A673 (cell line): Measurements from ENCODE around the gene RASL12. TPM values are rescaled to one million over a fixed set of nuclear protein-coding genes. Genes with fewer than 3 reads are reported as not detected.

ENCODE experiments used
- BruUV-seq: library from RNA; stranded (reverse); fragments of 400-500 nt; replicated peaks from 2 replicates; lab custom pipeline; 2021; lab: Mats Ljungman, UMichigan
- CTCF ChIA-PET: fragments of 300-600 bp; sonication (Branson Sonifier 250); formaldehyde crosslinking; loops from one replicate; lab custom pipeline; 2022; ENCODE audit warnings: antibody characterized with exemption; lab: Charles Lee
- POLR2A ChIA-PET: fragments of 300-600 bp; sonication (Branson Sonifier 250); formaldehyde crosslinking; loops from one replicate; lab custom pipeline; 2022; ENCODE audit warnings: antibody characterized with exemption; ENCODE audit not compliant: low non-redundant PET; lab: Charles Lee
- DNase-seq: peaks from one replicate; pipeline ENCODE4 v3.0.0-alpha.2; 2015; ENCODE audit warnings: low spot score
- H3K27ac ChIP-seq: fragments of 200-600 bp; sonication (generic); 2 replicates; pipeline ENCODE4 v1.5.1; 2016; ENCODE audit warnings: mixed run types, low read depth, mild to moderate bottlenecking, mixed read lengths, antibody characterized with exemption, low read length; ENCODE audit not compliant: poor library complexity, severe bottlenecking
- H3K27me3 ChIP-seq: fragments of 200-600 bp; sonication (generic); replicated peaks from 2 replicates; pipeline ENCODE4 v1.6.1; 2017; ENCODE audit warnings: mixed run types, low read depth, mild to moderate bottlenecking, mixed read lengths, antibody characterized with exemption, low read length; ENCODE audit not compliant: insufficient read depth, poor library complexity
- H3K36me3 ChIP-seq: fragments of 200-600 bp; sonication (generic); 2 replicates; pipeline ENCODE4 v1.6.1; 2016; ENCODE audit warnings: mixed run types, mild to moderate bottlenecking, mixed read lengths, antibody characterized with exemption, low read length; ENCODE audit not compliant: insufficient read depth, poor library complexity, severe bottlenecking
- H3K4me1 ChIP-seq: fragments of 200-600 bp; sonication (generic); 2 replicates; pipeline ENCODE4 v1.6.1; 2017; ENCODE audit warnings: mixed run types, mild to moderate bottlenecking, mixed read lengths, antibody characterized with exemption, low read length; ENCODE audit not compliant: insufficient read depth, poor library complexity, severe bottlenecking
- H3K4me3 ChIP-seq: fragments of 200-600 bp; sonication (generic); 2 replicates; pipeline ENCODE4 v1.5.1; 2016; ENCODE audit warnings: low read depth, mixed run types, mild to moderate bottlenecking, mixed read lengths, low read length; ENCODE audit not compliant: poor library complexity, severe bottlenecking
- H3K9me3 ChIP-seq: fragments of 200-600 bp; sonication (generic); 2 replicates; pipeline ENCODE4 v1.6.1; 2016; ENCODE audit warnings: mixed run types, low read depth, mild to moderate bottlenecking, mixed read lengths, antibody characterized with exemption, low read length; ENCODE audit not compliant: poor library complexity, severe bottlenecking
- CTCF ChIP-seq: fragments of 300-800, 200-600 bp; sonication (generic); conservative IDR thresholded peaks from 2 replicates; pipeline ENCODE4 v1.5.1; 2017; ENCODE audit warnings: low read depth, mild to moderate bottlenecking, antibody characterized with exemption, low read length, moderate library complexity, mixed read lengths
- EZH2 ChIP-seq: fragments of 200-600 bp; sonication (generic); IDR thresholded peaks from 2 replicates; pipeline ENCODE4 v1.6.1; 2017; ENCODE audit warnings: borderline replicate concordance, low read depth, mild to moderate bottlenecking, mixed read lengths, antibody characterized with exemption, low read length; ENCODE audit not compliant: poor library complexity, severe bottlenecking
- intact Hi-C: fragments of 100-400 bp; cut with micrococcal nuclease; formaldehyde crosslinking; loops from one replicate; pipeline ENCODE4 v1.10.0; 2022; ENCODE audit not compliant: unreplicated experiment
- total RNA-seq: library from RNA; stranded (reverse); gene quantifications from 2 replicates; pipeline ENCODE4 v1.2.3, GENCODE V29; 2021

RASL12 gene
- total RNA-seq, 1 experiment from 2014 or later: 0.69 TPM

GRCh38 chr15:65087873-65088642 lies 20.3 kb upstream of the RASL12 start:
- ChIA-PET POLR2A (no interaction called here), CTCF (interaction anchor here (0.6 to 1.8 kb wide), 3 partner anchors 13 to 1186 kb away, joined by 3 to 8 read pairs (median 7); no protein-coding TSS in a partner anchor)
- H3K9me3 ChIP-seq: no peaks in the 10 kb centered on the region
- H3K4me3 ChIP-seq: no peak overlapping the region
- no TSS peak for BruUV-seq
- TF ChIP-seq EZH2 (no peak), CTCF (no peak)
- no peaks in the 10 kb centered on the region for H3K4me1 ChIP-seq
- no peaks in the 10 kb centered on the region for H3K27me3 ChIP-seq
- intact Hi-C loops: loop anchor here (5.0 kb wide), 1 partner anchor 36 kb away; no protein-coding TSS in a partner anchor
- no peaks in the 10 kb centered on the region for H3K36me3 ChIP-seq
- no peak overlapping the region for H3K27ac ChIP-seq
- no peak for DNase-seq

- no peaks in the 10 kb centered on the region for H3K27me3 ChIP-seq
- no peaks in the 10 kb centered on the region for H3K9me3 ChIP-seq
- no peak overlapping the region for H3K27ac ChIP-seq
- no peak overlapping the region for H3K4me3 ChIP-seq
- CTCF ChIA-PET: interaction anchor here (0.6 to 1.8 kb wide), 4 partner anchors 14 to 1187 kb away, joined by 3 to 8 read pairs (median 6); no protein-coding TSS in a partner anchor
- no peaks in the 10 kb centered on the region for H3K4me1 ChIP-seq
- intact Hi-C loops: loop anchor here (5.0 kb wide), 1 partner anchor 35 kb away; no protein-coding TSS in a partner anchor
- TF ChIP-seq EZH2 (no peak), CTCF (no peak)
- no peak for DNase-seq
- BruUV-seq: no TSS peak
- POLR2A ChIA-PET: no interaction called here
- no peaks in the 10 kb centered on the region for H3K36me3 ChIP-seq
Observed at GRCh38 chr15:65087411-65087810, 19.6 kb upstream of the RASL12 start.

- peak; percentile 32 for DNase-seq
- ChIA-PET CTCF (interaction anchor here (1.3 to 1.8 kb wide), 2 partner anchors 15 to 17 kb away, joined by 4 to 7 read pairs; no protein-coding TSS in a partner anchor), POLR2A (no interaction called here)
- Histone ChIP-seq H3K4me3 (no peak overlapping the region), H3K36me3 (no peaks in the 10 kb centered on the region), H3K4me1 (no peaks in the 10 kb centered on the region), H3K27ac (no peak overlapping the region), H3K9me3 (no peaks in the 10 kb centered on the region), H3K27me3 (no peaks in the 10 kb centered on the region)
- intact Hi-C loops: loop anchor here (5.0 kb wide), 1 partner anchor 34 kb away; no protein-coding TSS in a partner anchor
- TF ChIP-seq CTCF (peak; percentile 29; the same call in 1 of the 2 replicates), EZH2 (no peak)
- BruUV-seq: no TSS peak
Observed at GRCh38 chr15:65086680-65087111, 18.9 kb upstream of the RASL12 start.
